ENCODE data around the gene VPS13D. TPM values are rescaled to one million over a fixed set of nuclear protein-coding genes. Genes with fewer than 3 reads are reported as not detected.
A peak's percentile ranks its signal among the peaks of the same experiment; 100 is the strongest.

Gene VPS13D
- total and polyA plus RNA-seq, 11 donors, result 32.1 to 301 (median 90.7) TPM

DNA sequence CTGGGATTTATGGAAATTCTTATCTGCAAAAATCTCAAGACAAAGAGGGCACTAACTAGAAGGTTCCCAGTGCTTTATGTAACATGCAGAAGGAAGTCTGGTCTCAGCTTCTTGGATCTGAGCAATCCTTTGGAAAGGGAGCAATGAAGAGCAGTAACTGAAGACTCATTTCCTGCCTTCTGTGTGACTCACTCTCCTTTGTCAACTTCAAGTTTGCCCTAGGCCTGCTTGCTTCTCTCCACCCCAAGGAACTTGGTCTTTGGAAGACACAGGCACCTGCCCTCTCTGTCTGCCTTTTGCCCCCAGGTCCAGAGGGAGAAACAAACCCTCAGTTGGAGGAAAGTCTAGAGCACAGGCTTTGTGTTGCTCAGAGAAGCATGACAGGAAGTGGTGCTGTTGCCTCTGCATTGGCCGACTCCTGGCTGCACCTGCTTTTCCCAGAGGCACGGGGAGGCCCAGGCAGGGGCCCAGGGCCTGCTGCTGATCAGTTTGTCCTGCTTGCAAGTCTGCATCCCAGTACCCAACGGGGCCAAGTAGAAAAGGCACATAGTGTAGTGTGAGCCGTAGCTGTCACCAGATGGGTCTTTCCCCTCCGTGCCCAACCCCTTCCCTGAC, 251.0 kb downstream of the VPS13D start:
- intact Hi-C loops (cut with DNase I), result no loop called here
- 49 to 69% (median 55%) methylated on average over 5 of the region's 5 CpGs for WGBS, 4 donors
- peaks cover 0 to 20% (median 2%) of the 10 kb centered on the region in 9 donors for H3K36me3 ChIP-seq
- ATAC-seq (peak in 3 of 4 donors; percentile 46 to 63 (median 56)), DNase-seq (no peak)
- no peak overlapping the region for H3K4me3 ChIP-seq
- H3K27ac ChIP-seq, result peak overlapping the region; percentile 4 to 86 (median 55)
- TF ChIP-seq POLR2A (IDR thresholded peaks at IDR 0.05), result no peak
- TF ChIP-seq, protein P1, sequence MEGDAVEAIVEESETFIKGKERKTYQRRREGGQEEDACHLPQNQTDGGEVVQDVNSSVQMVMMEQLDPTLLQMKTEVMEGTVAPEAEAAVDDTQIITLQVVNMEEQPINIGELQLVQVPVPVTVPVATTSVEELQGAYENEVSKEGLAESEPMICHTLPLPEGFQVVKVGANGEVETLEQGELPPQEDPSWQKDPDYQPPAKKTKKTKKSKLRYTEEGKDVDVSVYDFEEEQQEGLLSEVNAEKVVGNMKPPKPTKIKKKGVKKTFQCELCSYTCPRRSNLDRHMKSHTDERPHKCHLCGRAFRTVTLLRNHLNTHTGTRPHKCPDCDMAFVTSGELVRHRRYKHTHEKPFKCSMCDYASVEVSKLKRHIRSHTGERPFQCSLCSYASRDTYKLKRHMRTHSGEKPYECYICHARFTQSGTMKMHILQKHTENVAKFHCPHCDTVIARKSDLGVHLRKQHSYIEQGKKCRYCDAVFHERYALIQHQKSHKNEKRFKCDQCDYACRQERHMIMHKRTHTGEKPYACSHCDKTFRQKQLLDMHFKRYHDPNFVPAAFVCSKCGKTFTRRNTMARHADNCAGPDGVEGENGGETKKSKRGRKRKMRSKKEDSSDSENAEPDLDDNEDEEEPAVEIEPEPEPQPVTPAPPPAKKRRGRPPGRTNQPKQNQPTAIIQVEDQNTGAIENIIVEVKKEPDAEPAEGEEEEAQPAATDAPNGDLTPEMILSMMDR (IDR thresholded peaks at IDR 0.05), result no peak
- no peaks in the 10 kb centered on the region for H3K27me3 ChIP-seq
- H3K9me3 ChIP-seq, result no peaks in the 10 kb centered on the region
- H3K4me1 ChIP-seq, result peaks cover 17 to 81% (median 62%) of the 10 kb centered on the region in 12 donors

DNA sequence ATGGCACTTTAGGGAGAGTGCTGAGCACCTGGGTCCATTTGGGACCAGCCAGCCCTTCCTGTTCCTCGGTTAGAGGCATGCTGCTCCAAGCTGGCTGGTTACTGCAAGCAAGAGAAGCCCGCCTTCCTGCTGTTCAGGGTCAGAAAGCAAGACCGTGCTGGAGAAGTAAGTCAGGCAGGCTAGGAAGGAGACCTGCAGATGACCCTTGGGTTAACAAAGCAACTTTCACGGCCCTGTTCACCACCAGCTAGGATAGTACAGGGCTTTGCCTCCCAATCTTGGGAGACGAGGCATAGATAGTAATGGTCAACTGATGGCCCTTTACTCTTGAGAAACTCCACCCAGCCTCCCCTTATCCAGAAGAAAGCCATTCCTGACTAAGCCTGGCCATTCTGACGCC, 252.1 kb downstream of the VPS13D start:
- no peak for DNase-seq
- ATAC-seq, result no peak
- peaks cover 22 to 82% (median 64%) of the 10 kb centered on the region in 12 donors for H3K4me1 ChIP-seq
- intact Hi-C loops (cut with DNase I), result no loop called here
- TF ChIP-seq, protein P1 (IDR thresholded peaks at IDR 0.05), result no peak
- no peak for TF ChIP-seq POLR2A (IDR thresholded peaks at IDR 0.05)
- WGBS, 4 donors, result 91 to 94% (median 91%) methylated on average over 6 of the region's 6 CpGs
- H3K4me3 ChIP-seq, result no peak overlapping the region
- peaks cover 0 to 20% (median 3%) of the 10 kb centered on the region in 9 donors for H3K36me3 ChIP-seq
- H3K9me3 ChIP-seq, result no peaks in the 10 kb centered on the region
- peak overlapping the region in 3 of 12 donors; percentile 68 to 86 (median 78) for H3K27ac ChIP-seq
- no peaks in the 10 kb centered on the region for H3K27me3 ChIP-seq

DNA sequence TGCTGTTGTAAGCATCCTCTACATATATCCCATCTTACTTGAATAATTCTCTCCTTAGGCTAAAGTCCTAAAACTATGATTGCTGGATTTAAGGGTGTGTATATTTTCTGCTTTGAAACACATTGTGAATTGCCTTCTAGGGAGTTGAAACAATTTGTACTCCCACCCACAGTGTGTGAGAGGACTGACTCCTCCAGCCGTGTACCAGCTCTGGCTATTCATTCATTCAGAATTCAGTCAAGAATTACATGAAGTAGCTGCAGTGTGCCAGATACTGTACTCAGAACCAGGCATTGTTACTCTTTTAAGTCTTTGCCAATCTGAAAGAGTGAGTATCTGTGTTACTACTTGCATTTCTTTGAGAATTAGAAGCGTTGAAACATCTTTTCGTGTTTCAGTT, 253.2 kb downstream of the VPS13D start:
- peaks cover 0 to 20% (median 3%) of the 10 kb centered on the region in 9 donors for H3K36me3 ChIP-seq
- TF ChIP-seq, protein P1 (IDR thresholded peaks at IDR 0.05), result no peak
- no peak for TF ChIP-seq POLR2A (IDR thresholded peaks at IDR 0.05)
- intact Hi-C loops (cut with DNase I), result no loop called here
- H3K4me3 ChIP-seq, result no peak overlapping the region
- ATAC-seq (no peak), DNase-seq (no peak)
- 82 to 89% (median 87%) methylated on average over 3 of the region's 3 CpGs for WGBS, 4 donors
- H3K4me1 ChIP-seq, result peaks cover 20 to 71% (median 54%) of the 10 kb centered on the region in 12 donors
- H3K27me3 ChIP-seq, result no peaks in the 10 kb centered on the region
- no peaks in the 10 kb centered on the region for H3K9me3 ChIP-seq
- H3K27ac ChIP-seq, result no peak overlapping the region

DNA sequence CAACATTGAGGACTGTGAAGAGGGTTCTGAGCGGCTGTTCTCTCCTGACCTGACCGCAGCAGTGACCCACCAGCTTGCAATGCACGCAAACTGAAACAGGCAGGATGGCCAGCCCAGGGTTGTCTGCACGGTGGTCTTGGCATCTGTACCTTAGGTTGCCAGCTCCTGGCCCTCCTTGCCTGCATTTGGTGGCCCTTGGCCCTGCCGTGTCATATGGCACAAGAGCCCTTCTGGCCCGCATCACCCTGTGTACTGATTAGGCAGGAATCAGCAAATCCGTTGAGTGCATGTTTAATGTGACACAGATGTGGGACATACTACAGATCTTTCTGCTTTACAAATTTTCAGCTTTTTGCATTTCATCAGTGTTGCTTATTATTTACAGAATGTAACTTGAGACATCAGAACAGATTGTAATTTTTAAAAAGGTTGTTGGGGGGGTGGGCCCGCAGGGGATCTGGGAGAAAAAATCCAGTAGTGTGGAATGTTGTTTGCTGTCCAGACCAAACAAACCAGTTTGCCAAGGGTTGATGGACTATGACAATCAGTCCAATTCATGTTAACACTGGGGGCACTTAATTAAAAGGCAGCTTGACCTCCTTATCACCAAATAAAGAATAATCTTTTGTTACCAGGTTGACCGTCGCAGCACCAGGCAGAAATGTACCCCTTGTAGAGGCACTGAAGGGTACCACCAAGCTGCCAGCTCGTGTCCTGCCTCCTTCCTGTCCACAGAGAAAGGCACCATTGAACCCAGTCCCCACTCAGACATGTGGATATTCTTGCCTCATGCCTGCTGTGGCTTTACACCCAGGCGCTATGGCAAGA, 255.6 kb downstream of the VPS13D start:
- no peak overlapping the region for H3K4me3 ChIP-seq
- no peaks in the 10 kb centered on the region for H3K9me3 ChIP-seq
- peaks cover 0 to 34% (median 3%) of the 10 kb centered on the region in 9 donors for H3K36me3 ChIP-seq
- WGBS, 4 donors, result 60 to 67% (median 62%) methylated on average over 12 of the region's 12 CpGs
- TF ChIP-seq, protein P1 (IDR thresholded peaks at IDR 0.05), result no peak
- TF ChIP-seq POLR2A (IDR thresholded peaks at IDR 0.05), result no peak
- intact Hi-C loops (cut with DNase I), result no loop called here
- H3K27me3 ChIP-seq, result no peaks in the 10 kb centered on the region
- DNase-seq (no peak), ATAC-seq (peak in 1 of 4 donors; percentile 8)
- peak overlapping the region in 6 of 12 donors; percentile 0 to 54 (median 21) for H3K27ac ChIP-seq
- H3K4me1 ChIP-seq, result peaks cover 9 to 46% (median 32%) of the 10 kb centered on the region in 12 donors
